Bronchial epithelial cell (primary cell): ENCODE results near the gene HSD17B8. TPM values are rescaled to one million over a fixed set of nuclear protein-coding genes. Genes with fewer than 3 reads are reported as not detected.
A peak's percentile ranks its signal among the peaks of the same experiment; 100 is the strongest.

Experiments used
- DNase-seq: peaks from one replicate; pipeline ENCODE4 v3.0.0-alpha.2; 2010; ENCODE audit warnings: low read depth
- FAIRE-seq: peaks from 2 replicates; lab custom pipeline; 2011; peaks lifted over from hg19 to GRCh38; lab: Jason Lieb, UNC
- H3K27me3 ChIP-seq: 2 replicates; pipeline ENCODE4 v1.5.1; 2011; ENCODE audit warnings: low read length; ENCODE audit not compliant: control insufficient read depth, insufficient read depth
- H3K36me3 ChIP-seq: 2 replicates; pipeline ENCODE4 v1.5.1; 2011; ENCODE audit warnings: low read length; ENCODE audit not compliant: control insufficient read depth, insufficient read depth
- H3K4me3 ChIP-seq: 2 replicates; pipeline ENCODE4 v1.5.1; 2011; ENCODE audit warnings: mild to moderate bottlenecking, low read depth, low read length, control low read depth
- total RNA-seq: library from RNA; depleted of rRNA; stranded (reverse); fragments of >200 nt; gene quantifications from 2 replicates; pipeline ENCODE4 v1.2.1, GENCODE V29; 2014
- TF ChIP-seq, protein P1 (sequence below): IDR thresholded peaks from 2 replicates; pipeline ENCODE4 v1.5.1; 2011; ENCODE audit warnings: mild to moderate bottlenecking, moderate library complexity, low read length, control low read depth, inconsistent platforms; ENCODE audit not compliant: insufficient read depth, severe bottlenecking

Gene HSD17B8
- total RNA-seq, 1 donor from 2014 or later = 59.8 TPM

DNA sequence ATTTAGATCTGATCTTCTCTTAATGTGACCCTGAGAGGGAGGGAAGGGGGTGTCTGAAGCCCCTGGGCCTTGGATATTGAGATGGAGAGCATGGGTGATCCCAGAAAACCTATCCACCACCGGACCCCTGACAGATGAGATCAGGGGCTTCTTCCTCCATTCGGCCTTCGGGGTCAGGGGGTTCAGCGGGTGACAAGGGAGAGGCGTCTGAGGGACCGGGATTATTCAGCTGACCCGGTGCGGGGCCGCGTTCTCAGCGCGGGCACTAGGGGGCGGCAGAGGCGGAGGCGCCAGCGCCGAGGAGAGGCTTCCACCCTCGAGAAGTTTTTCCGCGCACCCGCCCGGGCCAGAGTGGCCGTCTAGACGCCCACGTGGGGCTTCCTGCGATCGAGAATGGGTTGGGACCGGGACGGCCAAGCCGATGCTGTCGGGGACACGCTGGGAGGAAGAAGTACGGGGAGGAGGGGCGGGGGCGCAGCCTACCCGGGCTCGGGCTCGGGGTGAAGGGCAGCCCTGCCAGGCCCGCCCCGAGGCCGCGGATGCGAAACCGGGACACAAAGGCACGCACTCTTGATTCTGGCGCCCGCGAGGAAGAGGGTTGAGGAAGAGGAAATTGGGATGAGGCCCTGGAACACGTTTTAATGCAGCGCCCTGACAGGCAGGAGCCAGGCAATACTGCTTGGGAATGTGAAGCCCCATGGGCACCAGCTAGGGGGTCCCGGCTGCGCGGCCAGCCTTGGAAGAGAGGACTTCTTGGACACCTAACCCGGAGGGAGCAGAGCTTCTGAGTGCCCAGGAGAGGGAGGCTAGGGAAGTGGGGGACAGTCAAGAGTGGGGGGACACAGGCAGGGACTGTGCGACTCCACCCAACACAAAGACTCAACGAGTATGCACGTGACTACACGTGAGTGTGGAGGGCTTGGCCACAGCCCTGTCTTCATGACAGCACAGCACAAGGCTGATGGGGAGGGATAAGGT is 42.8 kb upstream of the HSD17B8 start:
- Histone ChIP-seq H3K36me3 (no peaks in the 10 kb centered on the region), H3K4me3 (peak overlapping the region; percentile 41), H3K27me3 (peaks cover 4% of the 10 kb centered on the region)
- TF ChIP-seq, protein P1, sequence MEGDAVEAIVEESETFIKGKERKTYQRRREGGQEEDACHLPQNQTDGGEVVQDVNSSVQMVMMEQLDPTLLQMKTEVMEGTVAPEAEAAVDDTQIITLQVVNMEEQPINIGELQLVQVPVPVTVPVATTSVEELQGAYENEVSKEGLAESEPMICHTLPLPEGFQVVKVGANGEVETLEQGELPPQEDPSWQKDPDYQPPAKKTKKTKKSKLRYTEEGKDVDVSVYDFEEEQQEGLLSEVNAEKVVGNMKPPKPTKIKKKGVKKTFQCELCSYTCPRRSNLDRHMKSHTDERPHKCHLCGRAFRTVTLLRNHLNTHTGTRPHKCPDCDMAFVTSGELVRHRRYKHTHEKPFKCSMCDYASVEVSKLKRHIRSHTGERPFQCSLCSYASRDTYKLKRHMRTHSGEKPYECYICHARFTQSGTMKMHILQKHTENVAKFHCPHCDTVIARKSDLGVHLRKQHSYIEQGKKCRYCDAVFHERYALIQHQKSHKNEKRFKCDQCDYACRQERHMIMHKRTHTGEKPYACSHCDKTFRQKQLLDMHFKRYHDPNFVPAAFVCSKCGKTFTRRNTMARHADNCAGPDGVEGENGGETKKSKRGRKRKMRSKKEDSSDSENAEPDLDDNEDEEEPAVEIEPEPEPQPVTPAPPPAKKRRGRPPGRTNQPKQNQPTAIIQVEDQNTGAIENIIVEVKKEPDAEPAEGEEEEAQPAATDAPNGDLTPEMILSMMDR = peak; percentile 98
- FAIRE-seq (peak; percentile 23), DNase-seq (peak; percentile 23)

DNA sequence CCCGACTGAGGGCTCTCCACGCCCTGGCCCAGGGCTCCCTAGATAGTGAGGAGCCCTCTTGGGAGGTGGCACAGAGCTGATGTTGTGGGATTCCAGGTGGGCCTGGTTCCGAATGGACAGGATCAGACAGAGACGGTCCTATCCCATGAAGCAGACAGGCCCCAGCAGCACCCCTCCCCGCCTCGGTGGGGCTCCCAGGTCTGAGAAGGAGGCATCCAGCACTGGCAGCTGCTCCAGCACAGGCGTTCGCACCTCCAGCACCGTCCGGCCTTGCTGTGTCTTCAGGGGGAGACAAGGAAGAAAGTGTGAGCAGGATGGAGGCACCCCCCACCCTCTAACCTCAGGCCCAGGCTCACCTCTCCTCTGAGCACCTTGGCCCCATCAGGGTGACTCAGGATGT is 40.9 kb upstream of the HSD17B8 start:
- DNase-seq (no peak), FAIRE-seq (no peak)
- peaks cover 5% of the 10 kb centered on the region for H3K27me3 ChIP-seq
- no peaks in the 10 kb centered on the region for H3K36me3 ChIP-seq
- no peak overlapping the region for H3K4me3 ChIP-seq
- TF ChIP-seq, protein P1 = no peak

DNA sequence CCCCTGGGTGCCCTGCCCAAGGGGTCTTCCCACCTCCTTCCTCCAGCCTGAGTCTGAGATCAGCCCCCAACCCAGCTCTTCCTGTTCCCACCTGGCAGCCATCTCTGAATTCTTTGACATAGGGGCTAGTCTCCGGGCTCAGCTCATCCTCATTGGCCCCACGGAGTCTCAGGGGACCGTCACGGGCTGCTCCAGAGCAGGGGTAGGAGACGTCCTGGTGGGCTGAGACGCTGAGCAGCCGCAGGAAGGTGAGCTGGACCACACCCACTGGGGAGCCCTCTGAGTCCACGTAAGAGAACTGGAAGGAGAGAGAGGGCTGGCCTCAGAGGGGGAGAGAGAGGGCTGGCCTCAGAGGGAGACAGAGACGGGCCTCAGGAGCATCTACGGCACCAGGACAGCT is 40.3 kb upstream of the HSD17B8 start:
- no peak for FAIRE-seq
- Histone ChIP-seq H3K27me3 (peaks cover 5% of the 10 kb centered on the region), H3K4me3 (no peak overlapping the region), H3K36me3 (no peaks in the 10 kb centered on the region)
- TF ChIP-seq, protein P1 = no peak
- no peak for DNase-seq

DNA sequence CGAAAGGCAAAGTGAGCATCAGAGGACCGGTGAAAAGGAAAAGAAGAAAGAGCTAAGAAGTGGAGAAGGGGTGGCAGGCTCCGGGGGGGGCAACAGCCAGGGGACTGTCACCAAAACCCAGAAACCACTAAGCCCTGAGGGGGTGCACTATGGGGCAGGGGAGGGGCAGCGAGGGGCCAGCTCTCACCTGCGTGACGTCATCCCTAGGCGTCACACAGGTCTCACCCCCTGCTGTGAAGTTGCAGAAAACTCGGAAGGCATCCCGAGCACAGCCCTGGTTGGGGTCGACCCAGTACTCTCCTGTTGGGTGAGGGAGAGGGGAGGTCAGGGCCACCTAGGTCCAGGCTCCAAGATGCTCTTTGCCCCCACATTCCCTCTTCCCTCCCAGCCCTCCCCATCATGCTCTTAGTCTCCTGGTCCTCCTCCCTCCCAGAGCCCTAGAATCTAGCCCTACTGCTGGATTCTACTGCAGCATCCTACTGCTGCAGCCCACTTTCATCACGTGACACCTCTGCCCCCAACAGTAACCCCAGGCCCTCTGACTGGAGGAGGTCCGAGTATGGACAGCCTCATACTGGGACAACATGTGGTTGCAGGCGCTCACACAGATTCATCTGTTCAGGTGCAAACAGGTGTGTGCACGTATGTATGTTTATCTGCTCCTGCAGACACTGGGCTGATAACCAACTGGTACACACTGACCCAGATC is 39.6 kb upstream of the HSD17B8 start:
- DNase-seq (no peak), FAIRE-seq (no peak)
- TF ChIP-seq, protein P1 = no peak
- Histone ChIP-seq H3K4me3 (no peak overlapping the region), H3K27me3 (peaks cover 5% of the 10 kb centered on the region), H3K36me3 (no peaks in the 10 kb centered on the region)

DNA sequence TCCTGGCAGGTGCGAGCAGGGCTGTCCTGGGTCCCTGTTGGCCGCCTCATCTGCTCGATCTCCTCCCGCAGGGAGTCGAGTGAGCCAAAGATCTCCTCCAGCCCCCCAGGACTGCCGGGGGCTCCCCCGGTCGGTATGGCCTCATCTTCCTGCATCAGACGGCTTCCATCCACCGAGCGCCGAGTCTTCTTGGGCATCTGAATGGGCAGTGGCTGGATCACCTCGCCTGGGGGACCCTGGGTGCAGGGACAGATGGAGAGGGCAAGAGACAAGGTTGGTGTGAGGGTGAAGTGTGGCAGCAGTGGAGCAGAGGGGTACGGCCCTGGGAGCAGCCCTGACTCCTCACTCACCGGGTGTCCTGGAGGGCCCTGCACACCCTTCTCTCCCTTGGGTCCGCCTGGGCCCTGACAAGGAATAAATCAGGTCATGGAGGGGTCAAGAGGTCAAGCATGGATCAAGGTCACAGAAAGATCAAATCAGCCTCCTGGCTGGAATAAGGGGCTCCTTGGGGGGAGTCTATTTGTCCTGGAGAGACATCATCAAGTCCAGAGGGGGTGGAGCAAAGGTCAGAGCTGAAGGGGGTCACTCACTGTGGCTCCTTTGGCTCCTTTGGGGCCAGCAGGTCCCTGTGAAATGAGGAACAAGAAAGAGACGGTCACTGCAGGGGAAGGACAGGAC is 38.7 kb upstream of the HSD17B8 start:
- DNase-seq = no peak
- Histone ChIP-seq H3K4me3 (no peak overlapping the region), H3K27me3 (peaks cover 5% of the 10 kb centered on the region), H3K36me3 (no peaks in the 10 kb centered on the region)
- no peak for FAIRE-seq
- TF ChIP-seq, protein P1 = no peak
